Breast epithelium (tissue), 3 donors: ENCODE results near the gene IMPA2.

Experiments
- CTCF ChIP-seq, 3 donors: fragments of 450-650 bp; IDR thresholded peaks; one replicate each; pipeline ENCODE4 v1.5.1; 2016 to 2017; ENCODE audit warnings: antibody characterized with exemption in 3 of 3, mild to moderate bottlenecking in 3 of 3, moderate library complexity in 3 of 3
- POLR2A ChIP-seq: fragments of 450-650 bp; IDR thresholded peaks from one replicate; pipeline ENCODE4 v1.6.1; 2016; ENCODE audit warnings: antibody characterized with exemption, mild to moderate bottlenecking, moderate library complexity
- POLR2AphosphoS5 ChIP-seq, 3 donors: sonication (generic); formaldehyde crosslinking; IDR thresholded peaks; one replicate each; pipeline ENCODE4 v1.6.1; 2017; ENCODE audit warnings: antibody characterized with exemption in 3 of 3

GRCh38 chr18:12003894-12004293 lies 22.6 kb downstream of the IMPA2 start:
- TF ChIP-seq CTCF (IDR thresholded peaks at IDR 0.05), result no peak
- no peak for TF ChIP-seq POLR2AphosphoS5 (IDR thresholded peaks at IDR 0.05)
- TF ChIP-seq POLR2A, result no peak
